M059J (cell line): ENCODE results near the gene ZNF716. TPM values are rescaled to one million over a fixed set of nuclear protein-coding genes. Genes with fewer than 3 reads are reported as not detected.
"Not testable (repeated sequence)": the region's sequence is repeated elsewhere in the genome, so short reads cannot be mapped to it uniquely, and the experiment has no call there.

ENCODE experiments used
- DNase-seq: peaks from one replicate; pipeline ENCODE4 v3.0.0-alpha.2; 2012; ENCODE audit warnings: low read depth
- total RNA-seq: library from RNA; depleted of rRNA; stranded (reverse); fragments of >200 nt; shearing (Covaris generic); gene quantifications from 2 replicates; pipeline ENCODE4 v1.2.3, GENCODE V29; 2014

The ZNF716 gene
- total RNA-seq, 1 experiment from 2014 or later, result not detected

DNA sequence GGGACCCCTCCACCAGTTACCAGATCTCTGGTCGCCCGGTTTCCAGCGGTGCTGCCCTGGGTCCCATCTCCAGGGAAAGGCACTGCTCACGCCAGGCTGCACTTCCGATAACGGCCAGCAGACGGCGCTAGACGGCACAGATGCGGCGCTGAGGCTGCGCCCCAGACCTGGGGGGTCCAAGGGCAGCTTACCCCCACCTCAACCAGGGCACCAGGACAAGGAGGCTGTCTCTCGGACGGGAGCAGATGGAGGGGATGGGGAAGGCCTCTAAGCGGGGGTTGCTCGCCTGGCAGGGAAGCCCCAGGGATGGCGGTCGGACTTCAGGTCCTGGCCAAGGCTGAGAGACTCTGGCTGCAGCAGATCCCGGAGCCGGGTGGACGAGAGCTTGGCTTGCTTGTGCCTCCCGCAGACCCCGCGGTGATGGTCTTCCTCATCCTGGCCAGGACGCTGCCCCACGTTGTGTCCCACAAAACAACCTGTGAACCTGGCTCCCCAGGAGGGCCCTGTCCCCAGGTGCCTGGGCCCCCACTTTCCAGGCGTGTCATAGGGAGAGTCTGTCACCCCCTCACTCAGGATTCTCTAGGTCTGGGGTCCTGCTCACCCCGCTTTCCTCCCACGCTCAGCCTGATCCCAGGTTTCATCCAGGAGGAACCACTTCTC is 23.9 kb upstream of the ZNF716 start:
- no peak for DNase-seq

DNA sequence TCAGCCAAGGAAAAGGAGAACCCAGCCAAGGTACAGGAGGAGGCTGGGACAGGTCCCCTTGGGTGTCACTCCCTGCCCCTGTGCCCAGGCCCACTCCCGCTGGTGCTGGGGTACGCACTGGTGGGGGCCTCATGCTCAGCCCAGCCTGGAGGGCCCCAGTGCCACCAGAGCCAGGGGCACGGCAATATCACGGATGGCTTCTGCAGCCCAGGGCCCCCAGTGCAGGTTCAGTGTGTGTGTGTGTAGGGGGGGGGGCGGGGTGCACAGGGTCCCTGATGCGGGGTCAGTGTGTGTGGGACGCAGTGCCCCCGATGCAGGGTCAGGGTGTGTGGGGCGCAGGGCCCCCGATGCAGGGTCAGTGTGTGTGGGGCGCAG is 23.4 kb upstream of the ZNF716 start:
- DNase-seq, result no peak

DNA sequence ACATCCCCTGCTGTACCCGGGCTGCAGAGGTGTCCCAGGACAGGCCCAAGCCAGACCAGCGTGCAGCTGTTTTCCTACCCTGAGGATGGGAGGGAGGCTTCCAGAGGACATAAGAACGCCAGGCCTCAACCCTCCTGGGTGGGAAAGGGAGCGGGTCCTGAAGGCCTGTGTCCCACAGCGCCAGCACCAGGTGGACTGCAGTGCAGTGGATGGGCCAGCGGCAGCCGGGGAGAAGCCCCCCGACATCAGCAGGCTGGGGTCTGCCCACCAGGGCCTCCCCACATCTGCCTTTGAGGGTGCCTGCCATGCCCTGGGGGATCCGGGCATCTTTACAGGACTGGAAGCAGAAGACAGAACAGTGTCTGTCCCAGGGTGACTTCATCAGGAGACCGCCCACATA is 22.8 kb upstream of the ZNF716 start:
- no peak for DNase-seq

DNA sequence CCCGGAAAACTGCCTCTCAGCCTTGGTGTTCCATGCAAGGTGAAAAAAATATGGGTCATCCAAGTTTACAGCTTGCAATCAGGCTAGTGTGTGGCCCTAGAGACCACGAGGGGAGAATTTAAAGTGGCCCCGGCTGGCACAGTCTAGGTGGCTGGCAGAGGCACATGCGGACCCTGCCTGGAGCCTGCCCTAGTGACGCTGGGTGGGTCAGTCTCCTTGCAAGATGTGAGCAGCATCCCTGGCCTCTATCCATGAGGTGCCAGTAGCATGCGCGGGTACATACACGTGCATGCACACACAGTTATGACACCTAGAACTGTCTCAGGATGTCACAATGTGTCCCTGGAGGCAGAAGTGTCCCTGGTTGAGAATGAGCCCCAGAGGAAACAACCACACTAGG is 22.4 kb upstream of the ZNF716 start:
- no peak for DNase-seq

DNA sequence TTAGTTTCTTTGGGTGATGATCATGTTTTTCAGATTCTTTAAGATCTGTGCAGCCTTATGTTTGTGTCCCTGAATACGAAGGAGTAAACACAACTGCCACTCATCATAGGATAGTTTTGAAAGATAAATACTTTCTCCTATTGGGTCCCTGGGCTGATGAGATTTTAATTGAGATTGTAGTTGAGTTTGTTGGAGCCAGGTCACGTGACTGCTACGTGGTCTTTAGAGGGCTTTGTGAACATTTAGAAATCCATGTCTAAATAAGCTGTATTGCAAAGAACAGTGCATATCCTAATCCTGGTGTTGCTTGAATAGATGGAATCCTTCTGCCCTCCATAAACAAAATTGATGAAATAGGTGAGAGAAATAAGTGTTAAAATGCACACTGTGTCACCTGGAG is 17.4 kb upstream of the ZNF716 start:
- DNase-seq, result no peak

DNA sequence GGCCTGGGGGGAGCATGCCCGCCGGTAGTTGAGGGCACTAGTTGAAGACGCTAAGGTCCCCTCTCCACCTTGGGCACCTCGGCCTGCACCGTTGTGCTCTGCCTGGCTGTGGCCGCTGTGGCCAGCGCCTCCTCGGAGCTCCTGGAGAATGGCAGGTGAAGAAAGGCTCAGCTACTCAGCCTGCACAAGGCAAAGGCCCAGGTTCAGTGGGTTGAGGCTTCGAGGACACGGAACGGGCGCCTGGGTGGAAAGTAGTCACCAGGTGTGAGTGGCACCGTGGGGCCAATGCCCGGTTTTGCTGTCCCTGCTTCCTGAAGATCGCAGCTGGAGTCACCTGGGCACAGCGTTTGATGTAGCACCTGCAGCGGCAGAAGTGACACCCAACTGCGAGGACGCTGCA is 12.4 kb upstream of the ZNF716 start:
- no peak for DNase-seq

DNA sequence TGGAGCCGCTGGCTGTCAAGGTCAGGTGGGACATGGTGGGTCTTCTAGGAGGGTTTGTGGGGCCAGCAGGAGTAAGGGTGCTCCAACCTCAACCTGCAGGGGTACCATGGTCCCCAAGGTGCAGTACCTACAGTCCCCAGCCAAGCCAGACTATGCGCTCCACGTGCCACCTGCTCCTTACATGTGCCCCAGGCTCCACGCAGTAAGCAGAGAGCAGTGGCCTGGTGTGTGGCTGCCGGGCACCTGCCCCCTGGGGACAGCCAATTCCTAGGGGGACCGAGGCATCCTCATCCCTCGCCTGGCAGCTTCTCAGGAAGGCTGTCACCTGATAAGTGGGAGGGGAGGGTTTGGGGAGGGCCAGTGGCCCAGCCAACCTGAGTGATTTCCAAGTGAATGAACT is 11.7 kb upstream of the ZNF716 start:
- no peak for DNase-seq

DNA sequence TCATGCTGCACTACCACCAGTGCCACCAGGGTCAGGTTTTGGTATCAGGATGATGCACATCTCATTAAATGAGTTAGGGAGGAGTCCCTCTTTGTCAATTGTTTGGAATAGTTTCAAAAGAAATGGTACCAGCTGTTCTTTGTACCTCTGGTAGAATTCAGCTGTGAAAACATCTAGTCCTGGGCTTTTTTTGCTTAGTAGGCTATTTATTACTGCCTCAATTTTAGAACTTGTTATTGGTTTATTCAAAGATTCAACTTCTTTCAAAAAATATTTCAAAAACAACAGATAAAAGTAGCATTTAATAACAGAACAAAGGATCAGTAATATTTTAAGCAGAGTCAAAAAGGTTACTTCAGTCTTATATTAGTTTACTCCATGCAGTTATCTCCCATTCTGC is 6.4 kb upstream of the ZNF716 start:
- no peak for DNase-seq

DNA sequence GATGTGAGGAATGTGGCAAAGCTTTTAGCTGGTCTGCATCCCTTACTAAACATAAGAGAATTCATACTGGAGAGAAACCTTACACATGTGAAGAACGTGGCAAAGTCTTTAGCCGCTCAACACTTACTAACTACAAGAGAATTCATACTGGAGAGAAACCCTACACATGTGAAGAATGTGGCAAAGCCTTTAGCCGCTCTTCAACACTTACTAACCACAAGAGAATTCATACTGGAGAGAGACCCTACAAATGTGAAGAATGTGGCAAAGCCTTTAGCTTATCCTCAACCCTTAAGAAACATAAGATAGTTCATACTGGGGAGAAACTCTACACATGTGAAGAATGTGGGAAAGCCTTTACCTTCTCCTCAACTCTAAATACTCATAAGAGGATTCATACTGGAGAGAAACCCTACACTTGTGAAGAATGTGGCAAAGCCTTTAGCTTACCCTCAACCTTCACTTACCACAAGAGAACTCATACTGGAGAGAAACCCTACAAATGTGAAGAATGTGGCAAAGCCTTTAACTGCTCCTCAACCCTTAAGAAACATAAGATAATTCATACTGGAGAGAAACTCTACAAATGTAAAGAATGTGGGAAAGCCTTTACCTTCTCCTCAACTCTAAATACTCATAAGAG is 19.3 kb downstream of the ZNF716 start:
- not testable (repeated sequence) for DNase-seq

DNA sequence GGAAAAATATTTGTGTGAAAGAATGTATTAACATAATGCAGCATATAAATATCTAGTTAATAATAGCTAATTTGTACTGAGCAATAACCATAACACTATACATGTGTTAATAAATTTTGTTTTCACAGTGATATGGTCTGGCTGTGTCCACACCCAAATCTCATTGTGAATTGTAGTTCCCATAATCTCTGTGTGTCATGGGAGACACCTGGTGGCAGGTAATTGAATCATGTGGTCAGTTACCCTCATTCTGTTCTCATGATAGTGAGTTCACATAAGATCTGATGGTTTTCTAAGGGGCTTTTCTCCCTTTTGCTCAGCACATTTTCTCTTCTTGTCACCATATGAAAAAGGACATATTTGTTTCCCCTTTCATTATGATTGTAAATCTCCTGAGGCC is 30.3 kb downstream of the ZNF716 start:
- not testable (repeated sequence) for DNase-seq

DNA sequence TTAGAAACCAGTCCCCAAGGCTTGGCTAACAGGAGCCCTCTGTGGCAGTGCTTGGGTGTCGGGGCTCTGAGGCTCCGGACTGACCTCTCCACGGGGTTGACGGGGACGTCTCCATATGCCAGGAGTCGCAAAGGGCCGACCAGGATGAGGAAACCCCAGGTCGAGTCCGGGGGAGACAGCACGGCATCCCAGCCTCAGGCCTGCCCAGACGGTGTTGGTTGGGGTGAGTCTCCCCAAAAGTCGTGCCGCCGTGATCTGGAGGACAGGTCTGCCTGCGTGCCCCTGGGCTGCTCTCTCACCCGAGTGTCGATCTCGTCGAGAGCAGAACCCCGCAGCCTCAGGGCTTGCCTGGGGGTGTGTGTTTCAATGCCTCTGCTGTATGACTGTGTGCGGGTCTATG is 35.0 kb downstream of the ZNF716 start:
- not testable (repeated sequence) for DNase-seq

DNA sequence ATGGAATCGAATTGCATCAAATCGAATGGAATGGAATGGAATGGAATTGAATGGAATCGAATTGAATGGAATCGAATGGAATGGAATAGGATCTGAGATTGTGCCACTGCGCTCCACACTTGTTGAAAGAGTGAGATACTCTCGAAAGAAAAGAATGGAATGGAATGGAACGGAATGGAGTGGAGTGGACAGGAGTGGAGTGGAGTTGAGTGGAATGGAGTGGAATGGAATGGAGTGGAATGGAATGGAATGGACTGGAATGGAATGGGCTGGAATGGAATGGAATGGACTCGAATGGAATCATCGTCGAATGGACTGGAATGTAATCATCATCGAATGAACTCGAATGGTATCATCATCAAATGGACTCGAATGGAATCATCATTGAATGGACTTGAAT is 38.0 kb downstream of the ZNF716 start:
- no peak for DNase-seq

DNA sequence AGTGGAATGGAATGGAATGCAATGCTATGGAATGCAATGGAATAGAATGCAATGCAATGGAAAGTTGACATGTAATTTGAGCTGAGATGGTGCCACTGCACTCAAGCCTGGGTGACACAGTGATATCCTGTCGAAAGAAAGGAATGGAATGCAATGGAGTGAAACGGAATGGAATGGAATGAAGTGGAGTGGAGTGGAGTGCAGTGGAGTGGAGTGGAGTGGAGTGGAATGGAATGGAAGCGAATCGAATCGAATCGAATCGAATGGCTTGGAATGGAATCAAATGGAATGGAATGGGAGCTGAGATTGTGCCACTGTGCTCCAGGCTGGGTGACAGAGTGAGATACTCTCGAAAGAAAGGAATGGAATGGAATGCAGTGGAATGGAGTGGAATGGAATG is 45.1 kb downstream of the ZNF716 start:
- not testable (repeated sequence) for DNase-seq

DNA sequence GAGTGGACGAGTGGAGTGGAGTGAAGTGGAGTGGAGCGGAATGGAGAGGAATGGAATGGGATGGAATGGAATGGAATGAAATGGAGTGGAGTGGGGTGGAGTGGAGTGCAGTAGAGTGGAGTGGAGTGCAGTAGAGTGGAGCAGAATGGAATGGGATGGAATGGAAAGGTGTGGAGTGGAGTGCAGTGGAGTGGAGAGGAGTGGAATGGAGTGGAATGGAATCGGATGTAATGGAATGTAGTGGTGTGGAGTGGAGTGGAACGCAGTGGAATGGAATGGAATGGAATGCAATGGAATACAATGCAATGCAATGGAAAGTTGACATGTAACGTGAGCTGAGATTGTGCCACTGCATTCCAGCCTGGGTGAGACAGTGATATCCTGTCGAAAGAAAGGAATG is 46.4 kb downstream of the ZNF716 start:
- no peak for DNase-seq

DNA sequence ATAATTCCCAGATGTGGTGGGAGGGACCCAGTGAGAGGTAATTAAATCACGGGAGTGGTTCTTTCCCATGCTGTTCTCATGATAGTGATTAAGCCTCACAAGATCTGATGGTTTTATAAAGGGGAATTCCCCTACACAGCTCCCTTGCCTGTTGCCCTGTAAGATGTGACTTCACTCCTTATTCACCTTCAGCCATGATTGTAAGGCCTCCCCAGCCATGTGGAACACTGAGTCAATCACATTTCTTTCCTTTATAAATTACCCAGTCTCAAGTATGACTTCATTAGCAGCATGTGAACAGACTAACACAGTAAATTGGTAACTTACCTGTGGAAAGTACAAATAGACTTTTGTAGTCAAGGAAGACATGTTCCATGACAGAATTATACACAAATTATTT is 55.2 kb downstream of the ZNF716 start:
- DNase-seq, result no peak
